Stimulated activated CD4-positive, alpha-beta T cell treated with anti-CD3 and anti-CD28 coated beads, Interleukin-15, amount 100 ng/mL, for 24 hours (primary cell): ENCODE results near the gene GAGE12F.
"Not testable (repeated sequence)": the region's sequence is repeated elsewhere in the genome, so short reads cannot be mapped to it uniquely, and the experiment has no call there.

Experiments
- DNase-seq: peaks from one replicate; pipeline ENCODE4 v3.0.0-alpha.2; 2020

The GAGE12F gene, protein sequence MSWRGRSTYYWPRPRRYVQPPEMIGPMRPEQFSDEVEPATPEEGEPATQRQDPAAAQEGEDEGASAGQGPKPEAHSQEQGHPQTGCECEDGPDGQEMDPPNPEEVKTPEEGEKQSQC

DNA sequence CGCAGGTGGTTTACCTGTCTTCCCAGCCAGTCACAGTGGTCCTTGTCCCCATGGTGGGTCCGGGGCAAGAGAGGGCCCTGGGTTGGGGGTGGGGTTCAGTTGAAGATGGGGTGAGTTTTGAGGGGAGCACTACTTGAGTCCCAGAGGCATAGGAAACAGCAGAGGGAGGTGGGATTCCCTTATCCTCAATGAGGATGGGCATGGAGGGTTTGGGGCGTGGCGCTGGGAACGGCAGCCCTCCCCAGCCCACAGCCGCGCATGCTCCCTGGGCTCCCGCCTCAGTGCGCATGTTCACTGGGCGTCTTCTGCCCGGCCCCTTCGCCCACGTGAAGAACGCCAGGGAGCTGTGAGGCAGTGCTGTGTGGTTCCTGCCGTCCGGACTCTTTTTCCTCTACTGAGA is at the start of gene GAGE12F:
GAGE12F (plus strand) TSS at position 301 of the 400 bp plus-strand sequence. CDS start 1,155 bp downstream, outside the sequence.
- not testable (repeated sequence) for DNase-seq

DNA sequence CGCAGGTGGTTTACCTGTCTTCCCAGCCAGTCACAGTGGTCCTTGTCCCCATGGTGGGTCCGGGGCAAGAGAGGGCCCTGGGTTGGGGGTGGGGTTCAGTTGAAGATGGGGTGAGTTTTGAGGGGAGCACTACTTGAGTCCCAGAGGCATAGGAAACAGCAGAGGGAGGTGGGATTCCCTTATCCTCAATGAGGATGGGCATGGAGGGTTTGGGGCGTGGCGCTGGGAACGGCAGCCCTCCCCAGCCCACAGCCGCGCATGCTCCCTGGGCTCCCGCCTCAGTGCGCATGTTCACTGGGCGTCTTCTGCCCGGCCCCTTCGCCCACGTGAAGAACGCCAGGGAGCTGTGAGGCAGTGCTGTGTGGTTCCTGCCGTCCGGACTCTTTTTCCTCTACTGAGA is 28.8 kb upstream of the GAGE12F start, which contains the start of gene GAGE12C:
GAGE12C (plus strand) TSS at position 301 of the 400 bp plus-strand sequence. CDS start 1,155 bp downstream, outside the sequence.
- DNase-seq = not testable (repeated sequence)

DNA sequence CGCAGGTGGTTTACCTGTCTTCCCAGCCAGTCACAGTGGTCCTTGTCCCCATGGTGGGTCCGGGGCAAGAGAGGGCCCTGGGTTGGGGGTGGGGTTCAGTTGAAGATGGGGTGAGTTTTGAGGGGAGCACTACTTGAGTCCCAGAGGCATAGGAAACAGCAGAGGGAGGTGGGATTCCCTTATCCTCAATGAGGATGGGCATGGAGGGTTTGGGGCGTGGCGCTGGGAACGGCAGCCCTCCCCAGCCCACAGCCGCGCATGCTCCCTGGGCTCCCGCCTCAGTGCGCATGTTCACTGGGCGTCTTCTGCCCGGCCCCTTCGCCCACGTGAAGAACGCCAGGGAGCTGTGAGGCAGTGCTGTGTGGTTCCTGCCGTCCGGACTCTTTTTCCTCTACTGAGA is 19.2 kb upstream of the GAGE12F start, which contains the start of gene GAGE12D:
GAGE12D (plus strand) TSS at position 301 of the 400 bp plus-strand sequence. CDS start 1,155 bp downstream, outside the sequence.
- not testable (repeated sequence) for DNase-seq

DNA sequence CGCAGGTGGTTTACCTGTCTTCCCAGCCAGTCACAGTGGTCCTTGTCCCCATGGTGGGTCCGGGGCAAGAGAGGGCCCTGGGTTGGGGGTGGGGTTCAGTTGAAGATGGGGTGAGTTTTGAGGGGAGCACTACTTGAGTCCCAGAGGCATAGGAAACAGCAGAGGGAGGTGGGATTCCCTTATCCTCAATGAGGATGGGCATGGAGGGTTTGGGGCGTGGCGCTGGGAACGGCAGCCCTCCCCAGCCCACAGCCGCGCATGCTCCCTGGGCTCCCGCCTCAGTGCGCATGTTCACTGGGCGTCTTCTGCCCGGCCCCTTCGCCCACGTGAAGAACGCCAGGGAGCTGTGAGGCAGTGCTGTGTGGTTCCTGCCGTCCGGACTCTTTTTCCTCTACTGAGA is 9.7 kb upstream of the GAGE12F start, which contains the start of gene GAGE12E:
GAGE12E (plus strand) TSS at position 301 of the 400 bp plus-strand sequence. CDS start 1,155 bp downstream, outside the sequence.
- DNase-seq = not testable (repeated sequence)

DNA sequence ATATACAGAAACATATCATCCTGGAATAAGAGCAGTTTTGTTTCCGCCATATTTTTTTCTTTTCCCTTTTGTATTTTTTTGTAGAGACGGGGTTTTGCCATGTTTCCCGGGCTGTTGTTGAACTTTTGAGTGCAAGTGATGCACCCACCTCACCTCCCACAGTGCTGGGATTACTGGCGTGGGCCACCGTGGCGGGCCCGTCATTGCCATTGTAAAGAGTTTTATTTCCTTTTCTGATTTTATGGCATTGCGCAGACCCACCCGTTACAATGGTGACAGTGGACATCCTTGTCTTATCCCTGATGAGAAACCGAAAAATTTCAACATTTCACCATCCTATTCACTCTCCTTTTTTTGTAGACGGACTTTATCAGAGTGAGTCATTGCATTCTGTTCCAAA is 8.1 kb downstream of the GAGE12F start:
- not testable (repeated sequence) for DNase-seq

DNA sequence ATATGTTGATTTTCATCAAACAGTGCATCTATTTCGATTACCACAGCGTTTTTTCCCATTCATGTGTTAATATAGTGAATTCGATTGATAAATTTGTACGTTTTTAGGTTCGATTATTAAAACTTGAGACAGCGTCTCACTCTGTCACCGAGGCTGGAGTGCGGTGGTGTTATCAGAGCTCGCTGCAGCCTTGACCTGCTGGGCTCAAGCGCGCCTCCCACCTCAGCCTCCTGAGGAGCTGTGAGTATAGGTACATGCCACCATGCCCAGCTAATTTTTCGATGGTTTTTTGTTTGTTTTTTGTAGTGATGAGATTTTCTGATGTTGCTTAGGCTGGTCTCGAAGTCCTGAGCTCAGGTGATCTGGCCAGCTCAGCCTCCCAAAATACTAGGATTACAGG is 8.5 kb downstream of the GAGE12F start:
- DNase-seq = not testable (repeated sequence)

DNA sequence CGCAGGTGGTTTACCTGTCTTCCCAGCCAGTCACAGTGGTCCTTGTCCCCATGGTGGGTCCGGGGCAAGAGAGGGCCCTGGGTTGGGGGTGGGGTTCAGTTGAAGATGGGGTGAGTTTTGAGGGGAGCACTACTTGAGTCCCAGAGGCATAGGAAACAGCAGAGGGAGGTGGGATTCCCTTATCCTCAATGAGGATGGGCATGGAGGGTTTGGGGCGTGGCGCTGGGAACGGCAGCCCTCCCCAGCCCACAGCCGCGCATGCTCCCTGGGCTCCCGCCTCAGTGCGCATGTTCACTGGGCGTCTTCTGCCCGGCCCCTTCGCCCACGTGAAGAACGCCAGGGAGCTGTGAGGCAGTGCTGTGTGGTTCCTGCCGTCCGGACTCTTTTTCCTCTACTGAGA is 9.5 kb downstream of the GAGE12F start, which contains the start of gene GAGE12G:
GAGE12G (plus strand) TSS at position 301 of the 400 bp plus-strand sequence. CDS start 1,155 bp downstream, outside the sequence.
- not testable (repeated sequence) for DNase-seq

DNA sequence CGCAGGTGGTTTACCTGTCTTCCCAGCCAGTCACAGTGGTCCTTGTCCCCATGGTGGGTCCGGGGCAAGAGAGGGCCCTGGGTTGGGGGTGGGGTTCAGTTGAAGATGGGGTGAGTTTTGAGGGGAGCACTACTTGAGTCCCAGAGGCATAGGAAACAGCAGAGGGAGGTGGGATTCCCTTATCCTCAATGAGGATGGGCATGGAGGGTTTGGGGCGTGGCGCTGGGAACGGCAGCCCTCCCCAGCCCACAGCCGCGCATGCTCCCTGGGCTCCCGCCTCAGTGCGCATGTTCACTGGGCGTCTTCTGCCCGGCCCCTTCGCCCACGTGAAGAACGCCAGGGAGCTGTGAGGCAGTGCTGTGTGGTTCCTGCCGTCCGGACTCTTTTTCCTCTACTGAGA is 19.0 kb downstream of the GAGE12F start, which contains the start of gene GAGE12H:
GAGE12H (plus strand) TSS at position 301 of the 400 bp plus-strand sequence. CDS start 1,155 bp downstream, outside the sequence.
- not testable (repeated sequence) for DNase-seq

DNA sequence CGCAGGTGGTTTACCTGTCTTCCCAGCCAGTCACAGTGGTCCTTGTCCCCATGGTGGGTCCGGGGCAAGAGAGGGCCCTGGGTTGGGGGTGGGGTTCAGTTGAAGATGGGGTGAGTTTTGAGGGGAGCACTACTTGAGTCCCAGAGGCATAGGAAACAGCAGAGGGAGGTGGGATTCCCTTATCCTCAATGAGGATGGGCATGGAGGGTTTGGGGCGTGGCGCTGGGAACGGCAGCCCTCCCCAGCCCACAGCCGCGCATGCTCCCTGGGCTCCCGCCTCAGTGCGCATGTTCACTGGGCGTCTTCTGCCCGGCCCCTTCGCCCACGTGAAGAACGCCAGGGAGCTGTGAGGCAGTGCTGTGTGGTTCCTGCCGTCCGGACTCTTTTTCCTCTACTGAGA is 28.6 kb downstream of the GAGE12F start, which contains the start of gene GAGE2A:
GAGE2A (plus strand) TSS at position 301 of the 400 bp plus-strand sequence. CDS start 1,155 bp downstream, outside the sequence.
- DNase-seq = not testable (repeated sequence)

DNA sequence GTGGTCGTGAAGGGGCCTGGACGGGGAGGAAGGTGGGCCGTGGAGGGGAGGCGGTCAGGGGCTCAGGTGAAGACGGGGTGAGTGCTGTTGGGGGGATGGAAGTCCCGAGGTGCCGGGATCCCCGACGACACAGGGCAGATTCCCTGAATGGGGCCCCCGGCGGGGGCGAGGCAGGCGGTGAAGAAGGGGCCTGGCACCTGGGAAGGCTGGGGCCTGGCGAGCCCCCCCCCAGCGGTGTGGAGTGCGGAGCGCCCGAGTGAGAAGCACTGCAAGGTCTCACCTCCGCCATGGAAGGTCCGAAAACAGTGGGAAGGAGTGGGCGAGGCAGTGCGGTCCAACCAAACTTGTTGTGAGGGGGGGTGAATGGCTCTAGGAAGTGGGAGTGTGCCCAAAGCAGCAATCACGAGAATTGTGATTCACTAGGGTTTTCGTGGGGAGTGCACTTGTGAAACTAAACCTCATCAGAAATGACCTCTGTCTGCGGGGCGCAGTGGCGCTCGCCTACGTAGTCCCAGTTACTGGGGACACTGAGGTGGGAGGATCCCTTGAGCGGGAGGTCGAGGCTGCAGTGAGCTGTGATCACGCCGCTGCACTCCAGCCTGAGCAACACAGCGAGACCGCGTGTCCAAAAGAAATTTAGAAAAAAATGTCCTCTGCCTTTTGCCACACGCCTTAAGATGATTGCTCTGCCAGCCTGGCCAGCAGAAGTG is 29.3 kb downstream of the GAGE12F start:
- peak; percentile 3 for DNase-seq

DNA sequence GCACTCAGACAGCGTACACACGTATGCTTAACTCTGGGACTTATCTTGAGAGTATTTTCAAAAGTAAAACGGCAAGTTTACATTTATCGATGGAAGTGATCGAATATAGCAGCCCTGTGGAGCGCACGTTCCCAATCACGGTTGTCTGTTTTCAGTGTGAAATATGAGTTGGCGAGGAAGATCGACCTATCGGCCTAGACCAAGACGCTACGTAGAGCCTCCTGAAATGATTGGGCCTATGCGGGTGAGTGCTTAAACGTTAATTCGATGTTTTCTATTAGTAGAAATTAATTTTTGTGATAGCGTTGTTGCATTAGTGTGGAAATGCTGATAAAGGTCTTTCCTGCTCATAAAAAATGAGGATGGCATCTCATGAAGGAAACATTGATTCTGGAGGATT is 29.8 kb downstream of the GAGE12F start:
- not testable (repeated sequence) for DNase-seq

DNA sequence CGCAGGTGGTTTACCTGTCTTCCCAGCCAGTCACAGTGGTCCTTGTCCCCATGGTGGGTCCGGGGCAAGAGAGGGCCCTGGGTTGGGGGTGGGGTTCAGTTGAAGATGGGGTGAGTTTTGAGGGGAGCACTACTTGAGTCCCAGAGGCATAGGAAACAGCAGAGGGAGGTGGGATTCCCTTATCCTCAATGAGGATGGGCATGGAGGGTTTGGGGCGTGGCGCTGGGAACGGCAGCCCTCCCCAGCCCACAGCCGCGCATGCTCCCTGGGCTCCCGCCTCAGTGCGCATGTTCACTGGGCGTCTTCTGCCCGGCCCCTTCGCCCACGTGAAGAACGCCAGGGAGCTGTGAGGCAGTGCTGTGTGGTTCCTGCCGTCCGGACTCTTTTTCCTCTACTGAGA is 38.1 kb downstream of the GAGE12F start, which contains the start of gene GAGE1:
GAGE1 (plus strand) TSS at position 301 of the 400 bp plus-strand sequence. CDS start 1,155 bp downstream, outside the sequence.
- DNase-seq = not testable (repeated sequence)

DNA sequence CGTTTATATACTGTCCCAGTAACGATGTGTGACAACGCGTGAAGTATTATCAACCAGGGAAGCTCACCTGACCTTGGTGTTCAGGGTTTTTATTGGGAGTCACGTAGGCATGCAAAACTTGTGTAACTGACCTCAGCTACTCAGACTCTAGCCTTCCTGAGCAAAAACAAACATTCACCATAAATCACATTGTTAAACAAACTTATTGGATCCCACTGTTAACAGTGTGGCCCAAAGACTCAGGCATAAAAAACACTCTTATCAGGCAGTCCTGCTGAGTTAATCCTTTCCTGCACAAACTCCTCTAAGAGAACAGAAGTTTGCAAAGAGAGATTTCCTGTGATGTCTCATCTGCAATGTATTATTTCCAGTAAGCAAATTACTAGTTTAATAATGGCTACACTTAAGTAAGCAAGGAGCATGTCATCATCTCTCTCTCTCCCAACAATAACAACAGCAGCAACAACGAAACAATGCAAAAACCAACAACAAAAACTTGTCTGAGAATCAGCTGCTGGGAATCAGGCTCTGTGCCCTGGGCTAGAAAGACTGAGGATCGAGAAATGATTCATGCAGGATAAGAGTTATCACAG is 50.2 kb downstream of the GAGE12F start:
- no peak for DNase-seq
